ENCODE data around the gene PTPRM.

Gene PTPRM

GRCh38 chr18:8260827-8261226 is 693.7 kb downstream of the PTPRM start:
- no peak for DNase-seq

DNA sequence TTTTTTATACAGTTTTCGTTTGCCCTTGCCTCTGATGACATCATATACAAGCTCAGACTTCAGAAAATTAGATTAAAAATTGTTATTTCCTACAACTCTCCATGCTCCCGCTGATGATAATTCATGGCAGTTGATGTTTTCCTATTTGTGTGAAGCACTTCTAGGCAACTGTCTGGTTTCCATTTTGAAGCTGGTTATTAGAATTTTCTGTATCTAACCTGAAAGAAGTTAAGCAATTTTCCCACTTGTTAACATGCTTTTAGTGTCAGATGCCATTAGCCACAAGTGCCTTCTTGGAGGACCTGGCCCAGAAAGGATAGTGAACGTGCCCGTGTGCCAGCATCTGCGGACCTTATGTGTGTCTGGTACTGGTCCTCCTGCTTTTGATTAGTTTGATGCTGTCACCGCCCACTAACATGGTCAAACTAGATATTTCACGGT is 694.6 kb downstream of the PTPRM start:
- DNase-seq: no peak

- DNase-seq: no peak
Observed at GRCh38 chr18:8262221-8262620, 695.1 kb downstream of the PTPRM start.

DNA sequence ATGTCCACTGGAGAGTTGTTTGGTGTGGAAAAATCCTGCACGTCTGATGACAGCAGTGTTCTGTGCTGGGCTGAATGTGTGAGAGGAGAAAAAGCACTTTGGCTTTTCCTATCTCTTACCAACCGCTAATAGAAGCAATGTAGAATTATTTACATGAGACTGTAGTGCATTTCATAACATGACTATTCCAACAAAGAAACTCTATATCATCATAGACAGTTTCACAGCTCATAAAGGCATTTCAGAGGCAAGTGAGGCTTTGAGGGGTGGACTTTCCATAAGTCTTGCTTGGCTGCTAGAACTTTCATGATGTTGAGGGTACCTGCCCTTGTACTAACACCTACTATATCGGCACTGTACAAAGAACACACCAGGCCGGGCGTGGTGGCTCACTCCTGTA is 697.0 kb downstream of the PTPRM start:
- DNase-seq: no peak

- no peak for DNase-seq
Observed at GRCh38 chr18:8264861-8265411, 697.8 kb downstream of the PTPRM start.

- DNase-seq: no peak
Observed at GRCh38 chr18:8272254-8272653, 705.1 kb downstream of the PTPRM start.

- no peak for DNase-seq
Observed at GRCh38 chr18:8274370-8274769, 707.3 kb downstream of the PTPRM start.

DNA sequence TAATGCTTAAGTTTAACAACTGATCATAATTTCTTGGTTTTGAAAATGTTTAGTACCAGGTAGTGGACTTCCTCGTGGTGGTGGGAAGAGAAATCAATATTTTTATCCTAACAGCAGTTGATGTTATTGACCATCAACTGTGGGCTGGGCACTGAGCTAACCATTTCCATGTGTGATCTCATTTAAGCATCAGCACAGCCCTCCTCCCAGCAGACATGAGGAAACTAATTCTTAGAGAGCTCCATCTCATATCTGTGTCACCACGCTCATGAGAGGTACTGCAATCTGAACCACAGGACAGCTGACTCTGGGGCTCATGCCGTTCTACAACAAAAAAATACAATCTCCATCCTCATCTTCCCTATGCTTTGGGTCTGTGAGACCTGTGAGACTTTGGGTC is 709.3 kb downstream of the PTPRM start:
- DNase-seq: no peak

- no peak for DNase-seq
Observed at GRCh38 chr18:8277270-8277669, 710.2 kb downstream of the PTPRM start.

GRCh38 chr18:8279346-8279745 is 712.2 kb downstream of the PTPRM start:
- DNase-seq: no peak

DNA sequence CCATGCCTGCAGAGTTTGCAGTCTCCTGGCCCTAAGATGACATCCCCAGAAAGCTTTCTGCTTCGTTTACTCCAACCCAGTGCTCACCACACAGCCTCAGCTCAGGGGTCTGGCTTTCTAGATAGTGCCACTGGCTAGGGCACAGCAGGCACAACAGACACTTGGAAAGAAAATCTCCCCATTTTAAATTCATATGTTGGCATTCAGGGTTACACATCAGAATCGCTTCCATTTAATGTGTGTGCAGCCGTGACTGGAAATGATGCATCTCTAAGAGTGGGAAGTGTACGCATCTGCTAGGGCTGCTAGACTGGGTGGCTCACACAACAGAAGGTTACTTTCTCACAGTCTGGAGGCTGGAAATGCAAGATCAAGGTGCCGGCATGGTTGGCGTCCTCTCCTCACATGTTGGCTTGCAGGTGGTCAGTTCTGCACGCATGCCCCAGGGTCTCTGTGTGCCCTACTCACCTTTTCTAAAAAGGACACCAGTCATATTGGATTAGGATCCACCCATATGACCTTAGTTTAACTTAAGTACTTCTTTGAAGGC is 712.7 kb downstream of the PTPRM start:
- no peak for DNase-seq

- DNase-seq: no peak
Observed at GRCh38 chr18:8283891-8284585, 716.9 kb downstream of the PTPRM start.

GRCh38 chr18:8286303-8286702 is 719.2 kb downstream of the PTPRM start:
- DNase-seq: no peak

GRCh38 chr18:8287196-8287885 is 720.2 kb downstream of the PTPRM start:
- no peak for DNase-seq

DNA sequence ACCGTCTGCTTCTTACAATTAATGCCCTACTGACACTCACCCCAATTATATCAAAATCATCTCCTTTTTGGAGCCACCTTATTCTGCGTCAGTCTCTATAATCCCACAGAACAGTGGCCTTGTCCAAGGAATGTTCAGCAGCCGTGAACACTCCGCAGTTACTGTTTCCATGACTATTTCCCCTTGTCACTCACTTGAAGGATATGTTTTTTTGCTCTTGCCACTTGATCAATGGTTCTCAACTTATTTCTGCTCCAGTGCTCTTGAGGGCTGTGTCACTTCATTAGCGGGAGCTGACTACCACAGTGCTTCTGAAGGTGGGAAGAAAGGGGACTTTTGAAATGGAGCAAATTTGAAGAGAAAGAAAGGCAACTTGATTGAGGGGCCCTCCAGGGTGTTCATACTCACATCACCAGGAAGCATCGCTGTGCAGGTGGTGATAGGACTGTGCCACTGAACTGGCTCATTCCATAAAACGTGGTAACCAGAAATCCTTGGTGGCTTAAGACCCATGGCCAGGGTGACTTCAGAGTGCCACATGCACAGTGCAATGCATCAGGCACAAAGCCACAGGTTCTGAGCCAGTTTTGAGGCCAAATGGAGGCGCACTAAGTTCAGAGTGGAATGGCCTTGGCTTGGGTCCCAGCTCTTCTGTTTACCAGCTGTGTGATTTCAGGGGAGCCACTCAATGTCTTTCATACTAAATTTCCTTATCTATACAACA is 721.5 kb downstream of the PTPRM start:
- no peak for DNase-seq

- no peak for DNase-seq
Observed at GRCh38 chr18:8290435-8290834, 723.3 kb downstream of the PTPRM start.

DNA sequence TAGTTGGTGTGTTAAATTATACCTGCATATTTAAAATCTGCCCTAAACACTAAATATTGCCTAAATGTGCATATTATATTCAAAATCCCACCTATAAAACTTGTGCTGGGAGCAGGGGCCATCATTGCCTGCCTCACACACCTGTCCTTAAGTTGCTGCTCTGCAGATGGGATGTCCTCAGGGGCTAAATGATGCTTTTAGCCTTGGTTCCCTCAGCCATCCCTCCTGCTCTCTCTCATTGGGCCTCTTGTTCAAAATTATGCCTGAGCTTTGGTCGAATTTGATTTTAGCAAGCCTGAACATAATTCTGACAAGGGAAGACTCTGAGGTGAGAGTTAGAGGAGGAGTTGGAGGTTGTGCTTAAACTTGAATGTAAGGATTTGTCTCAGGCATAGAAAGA is 723.8 kb downstream of the PTPRM start:
- no peak for DNase-seq

DNA sequence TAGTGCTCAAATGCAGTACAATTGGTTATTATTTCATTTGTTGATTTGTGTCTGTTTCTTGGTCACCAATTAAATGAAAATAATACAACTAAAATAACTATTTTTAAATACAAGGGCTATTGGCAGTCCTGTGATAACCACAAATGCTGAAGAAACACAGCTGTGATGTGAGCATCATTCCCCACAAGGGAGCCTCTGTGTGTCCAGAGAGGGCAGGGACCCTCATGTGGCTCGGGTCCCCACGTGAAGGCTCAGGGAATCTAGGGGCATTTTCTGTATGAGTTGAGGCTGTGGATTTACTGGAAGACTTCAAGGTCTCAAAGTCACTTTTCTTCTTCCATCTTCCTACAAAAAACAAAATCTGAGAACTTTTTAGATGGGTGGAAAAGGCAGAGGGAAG is 726.1 kb downstream of the PTPRM start:
- DNase-seq: no peak

- DNase-seq: no peak
Observed at GRCh38 chr18:8296886-8297616, 729.9 kb downstream of the PTPRM start.

DNA sequence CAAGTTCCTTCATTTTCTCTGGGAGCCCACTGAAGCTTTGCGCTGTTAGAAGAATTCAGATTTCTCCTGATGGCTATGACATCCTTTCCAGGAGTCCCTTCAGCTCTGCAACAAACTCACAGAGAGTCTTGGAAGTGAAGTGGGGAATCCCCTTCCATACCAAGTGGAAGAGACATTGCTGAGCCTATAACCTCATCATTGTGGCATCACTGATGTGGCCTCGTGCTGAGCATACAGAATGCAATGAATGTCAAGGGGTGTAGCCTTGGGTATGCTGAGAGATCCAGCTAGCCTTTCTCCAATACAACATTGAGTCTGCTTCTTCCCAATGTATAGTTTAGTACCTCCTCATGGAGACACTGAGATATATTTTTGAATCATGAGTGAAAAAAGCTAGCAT is 731.1 kb downstream of the PTPRM start:
- no peak for DNase-seq

DNA sequence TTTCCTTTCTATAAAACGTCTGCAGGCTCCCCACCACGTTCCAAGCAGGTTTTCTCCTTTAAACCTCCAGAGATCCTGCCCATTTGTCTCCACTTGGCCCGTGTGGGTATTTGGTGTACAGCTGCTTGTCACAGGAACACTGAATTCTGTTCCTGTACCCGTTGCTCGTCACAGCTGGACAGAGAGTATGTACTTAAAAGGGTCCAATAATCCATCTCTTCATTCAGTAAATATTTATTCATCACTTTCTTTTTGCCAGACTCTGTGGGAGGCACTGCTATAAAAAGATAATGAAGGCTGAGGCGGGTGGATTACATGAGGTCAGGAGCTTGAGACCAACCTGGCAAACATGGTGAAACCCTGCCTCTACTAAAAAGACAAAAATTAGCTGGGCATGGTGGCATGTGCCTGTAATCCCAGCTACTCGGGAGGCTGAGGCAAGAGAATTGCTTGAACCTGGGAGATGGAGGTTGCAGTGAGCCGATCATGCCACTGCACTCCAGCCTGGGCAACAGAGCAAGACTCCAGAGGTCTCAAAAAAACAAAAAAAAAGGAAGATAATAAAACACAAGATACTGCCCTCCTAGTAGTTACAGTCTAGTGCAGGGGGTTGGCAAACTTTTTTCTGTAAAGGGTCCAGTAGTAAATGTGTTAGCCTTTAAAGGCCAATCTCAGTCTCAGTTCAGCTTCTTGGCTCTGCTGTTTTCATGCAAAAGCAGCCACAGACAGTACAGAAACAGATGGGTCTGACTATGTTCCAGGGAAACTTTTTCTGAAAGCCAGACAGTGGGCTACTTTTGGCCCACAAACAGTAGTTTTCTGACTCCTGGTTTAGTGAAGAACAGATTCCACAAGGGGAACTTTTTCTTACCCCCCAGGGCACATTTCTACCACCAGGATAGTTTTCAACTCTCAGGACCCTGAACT is 732.2 kb downstream of the PTPRM start:
- DNase-seq: no peak

All from hematopoietic multipotent progenitor cell treated with erythropoietin and hydrocortisone succinate and interleukin-3 and kit ligand, for 6 days (in vitro differentiated cells).